IMR-90 (cell line): ENCODE results near the gene XCR1.

Experiments
- CEBPB ChIP-seq: IDR thresholded peaks from 2 replicates; pipeline ENCODE4 v1.6.1; 2012; ENCODE audit warnings: low read depth, low read length, improper control_type of control experiment
- CHD1 ChIP-seq: IDR thresholded peaks from 2 replicates; pipeline ENCODE4 v1.6.1; 2012; ENCODE audit warnings: low read depth, low read length, improper control_type of control experiment
- CTCF ChIP-seq: conservative IDR thresholded peaks from 2 replicates; pipeline ENCODE4 v1.5.1; 2012; ENCODE audit warnings: mild to moderate bottlenecking, low read depth, low read length, improper control_type of control experiment
- MAFK ChIP-seq: IDR thresholded peaks from 2 replicates; pipeline ENCODE4 v1.6.1; 2012; ENCODE audit warnings: low read depth, low read length, improper control_type of control experiment
- SMC3 ChIP-seq: fragments of 150-350 bp; IDR thresholded peaks from 2 replicates; pipeline ENCODE4 v1.6.1; 2016; ENCODE audit warnings: low read depth, mild to moderate bottlenecking, antibody characterized with exemption, low read length, moderate library complexity

GRCh38 chr3:45976191-45977091 is 50.8 kb downstream of the XCR1 start:
- TF ChIP-seq SMC3 (no peak), CTCF (no peak), CHD1 (no peak), CEBPB (no peak), MAFK (no peak)
